AG09319 (cell line): ENCODE results near the gene PTPRT.

Source experiments
- DNase-seq: peaks from one replicate; pipeline ENCODE4 v3.0.0-alpha.2; 2010; ENCODE audit warnings: low read depth; ENCODE audit errors: extremely low read depth
- CTCF ChIP-seq: IDR thresholded peaks from 2 replicates; pipeline ENCODE4 v1.5.1; 2011; ENCODE audit warnings: low read depth, mild to moderate bottlenecking, inconsistent platforms, low read length, moderate library complexity

PTPRT gene

GRCh38 chr20:42530191-42530590 lies 659.5 kb downstream of the PTPRT start:
- no peak for DNase-seq
- no peak for TF ChIP-seq CTCF

GRCh38 chr20:42524058-42524457 lies 665.6 kb downstream of the PTPRT start:
- TF ChIP-seq CTCF, result no peak
- DNase-seq, result no peak

GRCh38 chr20:42516692-42517091 lies 673.0 kb downstream of the PTPRT start:
- no peak for TF ChIP-seq CTCF
- no peak for DNase-seq

GRCh38 chr20:42510686-42511085 lies 679.0 kb downstream of the PTPRT start:
- DNase-seq, result no peak
- no peak for TF ChIP-seq CTCF

GRCh38 chr20:42507874-42508273 lies 681.8 kb downstream of the PTPRT start:
- no peak for DNase-seq
- no peak for TF ChIP-seq CTCF

GRCh38 chr20:42506397-42506796 lies 683.3 kb downstream of the PTPRT start:
- TF ChIP-seq CTCF, result no peak
- DNase-seq, result no peak

GRCh38 chr20:42502591-42502990 lies 687.1 kb downstream of the PTPRT start:
- no peak for TF ChIP-seq CTCF
- no peak for DNase-seq
